ENCODE data around the gene GPR55.

The GPR55 gene

GRCh38 chr2:230898713-230899091 lies 26.3 kb downstream of the GPR55 start:
- no peak for DNase-seq

DNA sequence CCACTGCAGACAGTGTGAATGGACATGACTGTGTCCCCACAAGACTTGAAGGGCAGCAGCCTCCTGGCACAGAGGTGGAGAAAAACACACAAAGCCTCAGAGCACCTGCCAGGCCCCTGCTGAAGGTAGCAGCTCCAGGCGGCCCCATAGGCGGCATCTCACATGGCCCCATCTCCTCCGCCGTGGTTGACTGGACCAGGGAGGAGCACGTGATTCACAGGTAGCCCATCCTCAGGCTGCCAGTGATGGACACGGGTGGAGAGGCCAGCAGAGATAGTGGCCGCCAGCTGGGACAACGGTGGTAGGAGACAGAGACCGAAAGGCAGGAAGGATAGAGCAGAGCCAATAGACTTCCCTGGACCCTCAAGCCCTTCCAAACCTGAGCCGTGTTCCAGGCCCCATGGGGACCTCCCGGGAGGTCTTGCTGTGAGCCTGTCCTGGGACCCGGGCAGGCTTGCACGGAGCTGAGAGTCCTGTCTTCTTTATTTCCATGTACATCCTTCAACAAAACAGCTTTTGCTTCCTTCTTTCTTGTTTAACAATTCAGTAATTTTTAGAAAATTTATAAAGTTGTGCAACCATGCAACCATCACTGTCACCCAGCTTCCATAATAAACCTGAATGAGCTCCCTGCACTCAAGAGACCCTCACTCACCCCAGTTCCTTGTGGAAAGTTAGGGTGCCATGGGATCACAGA lies 26.9 kb downstream of the GPR55 start:
- no peak for DNase-seq

DNA sequence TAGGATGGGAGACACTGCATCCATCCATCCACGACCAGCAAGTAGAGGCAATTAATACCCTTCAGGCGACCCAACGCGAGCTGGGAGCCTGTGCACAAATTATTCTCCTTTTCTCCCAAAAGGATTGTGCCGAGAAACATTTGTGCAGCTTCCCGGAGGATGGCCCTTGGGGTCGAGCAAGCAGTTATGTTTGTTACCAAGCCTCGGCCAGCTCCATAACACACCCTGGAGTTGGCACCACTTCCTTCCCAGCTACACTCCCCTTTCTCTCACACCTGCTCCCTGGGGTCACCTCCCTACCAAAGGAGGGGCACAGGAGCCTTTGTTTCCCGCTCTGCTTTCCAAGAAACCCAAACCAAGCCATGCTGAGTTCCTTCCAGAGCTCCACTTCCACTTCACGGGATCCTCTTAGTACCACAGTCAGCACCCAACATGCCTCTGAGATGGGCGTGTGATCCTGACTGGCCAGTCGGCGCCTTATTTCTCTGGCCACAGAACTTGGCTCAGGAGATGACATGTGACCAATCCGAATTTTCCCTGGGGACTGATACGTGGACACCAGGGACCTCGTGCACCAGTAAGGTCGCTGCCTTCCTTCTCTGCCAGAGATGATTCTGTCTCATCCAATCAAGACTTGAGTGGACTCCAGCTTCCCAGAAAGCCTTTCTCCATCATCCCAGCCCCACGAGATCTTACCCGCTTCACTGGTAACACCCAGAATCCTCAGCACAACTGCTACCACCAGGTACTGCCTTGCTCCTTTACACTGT lies 28.5 kb downstream of the GPR55 start:
- DNase-seq: no peak

DNA sequence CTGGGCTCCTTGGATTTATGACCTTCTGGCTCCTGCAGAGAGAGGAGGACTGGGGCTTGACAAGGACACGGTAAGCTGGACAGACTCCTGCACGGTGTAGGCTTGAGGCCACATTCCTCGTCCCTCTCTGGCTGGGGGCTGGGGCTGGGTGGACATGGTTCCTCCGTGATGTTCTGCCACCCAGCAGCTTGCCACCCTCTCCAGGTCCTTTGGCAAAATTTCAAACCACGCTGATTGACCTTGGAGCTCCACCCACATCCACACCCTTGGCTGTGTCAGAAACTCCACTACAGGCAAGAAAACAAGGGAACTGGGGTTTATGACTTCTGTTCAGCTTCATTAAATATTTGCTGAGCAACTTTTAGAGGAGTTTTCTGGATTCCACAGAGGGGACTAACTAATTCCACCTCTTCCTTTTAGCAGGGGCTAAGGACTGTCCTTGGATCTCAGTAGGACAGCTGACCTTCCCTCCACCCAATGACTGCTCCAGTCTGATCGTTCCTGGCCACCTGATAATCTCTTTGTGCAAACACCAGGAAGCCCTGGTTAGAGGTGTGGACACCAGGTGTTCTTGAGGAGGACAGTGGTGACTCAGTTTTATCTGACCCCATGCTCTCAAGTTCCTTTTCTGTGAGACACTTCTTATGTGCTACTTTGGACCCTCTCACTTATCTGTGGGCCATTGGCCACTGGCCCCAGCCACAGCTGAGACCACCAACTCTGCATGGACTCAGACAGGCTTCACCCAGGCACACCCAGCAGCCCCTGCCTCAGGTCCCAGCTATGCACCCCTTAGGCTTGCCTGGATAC lies 29.3 kb downstream of the GPR55 start:
- no peak for DNase-seq

- no peak for DNase-seq
Observed at GRCh38 chr2:230893841-230894781, 30.9 kb downstream of the GPR55 start.

GRCh38 chr2:230893338-230893737 lies 31.7 kb downstream of the GPR55 start:
- DNase-seq: no peak

DNA sequence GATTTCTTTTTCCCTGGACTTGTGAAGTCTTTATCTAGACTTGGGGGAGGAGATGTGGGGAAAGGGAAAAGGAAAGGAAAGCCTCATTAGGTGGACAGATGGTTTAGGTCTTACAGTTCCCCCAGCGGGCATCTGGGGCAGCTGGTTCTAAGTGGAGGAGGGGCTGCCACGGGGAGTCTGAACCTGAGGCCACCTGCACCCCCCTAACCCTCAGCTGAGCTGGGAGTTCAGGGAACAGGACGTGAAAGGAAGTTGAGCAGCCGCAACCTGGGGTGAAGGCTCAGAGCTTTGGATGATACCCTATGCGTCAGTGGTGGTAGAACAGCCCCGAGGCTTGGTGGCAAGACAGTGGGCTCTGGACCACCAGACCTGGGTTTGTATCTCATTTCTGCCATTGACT lies 33.5 kb downstream of the GPR55 start:
- DNase-seq: no peak

- no peak for DNase-seq
Observed at GRCh38 chr2:230891064-230891463, 34.0 kb downstream of the GPR55 start.

GRCh38 chr2:230890646-230891045 lies 34.4 kb downstream of the GPR55 start:
- DNase-seq: no peak

DNA sequence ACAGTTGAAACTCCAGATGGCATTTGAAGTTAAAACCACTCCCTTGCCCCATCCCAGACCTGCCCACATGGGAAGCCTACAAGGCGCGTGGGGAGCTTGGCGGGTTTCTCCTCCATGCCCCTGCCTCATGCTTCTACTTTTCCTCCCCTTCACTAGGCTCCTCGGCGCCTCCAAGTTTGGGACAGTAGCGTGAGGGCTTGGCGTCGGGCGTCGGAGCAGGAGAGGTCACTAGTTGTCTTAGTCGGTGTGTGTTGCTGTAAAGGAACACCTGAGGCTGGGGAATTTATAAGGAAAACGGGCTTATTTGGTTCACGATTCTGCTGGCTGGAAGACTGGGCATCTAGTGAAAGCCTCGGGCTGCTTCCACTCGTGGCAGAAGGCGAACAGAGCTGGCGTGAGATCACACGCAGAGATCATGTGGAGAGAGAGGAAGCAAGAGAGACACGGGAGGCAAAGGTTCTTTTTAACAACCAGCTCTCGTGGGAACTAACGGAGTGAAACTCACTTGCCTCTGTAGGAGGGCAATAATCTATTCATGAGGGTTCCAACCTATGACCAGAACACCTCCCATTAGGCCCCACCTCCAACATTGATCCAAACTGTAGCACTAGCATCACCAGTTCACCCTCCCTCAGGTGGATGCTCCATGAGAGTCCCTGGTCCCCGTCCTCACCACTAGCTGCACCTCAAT lies 35.0 kb downstream of the GPR55 start:
- DNase-seq: no peak

DNA sequence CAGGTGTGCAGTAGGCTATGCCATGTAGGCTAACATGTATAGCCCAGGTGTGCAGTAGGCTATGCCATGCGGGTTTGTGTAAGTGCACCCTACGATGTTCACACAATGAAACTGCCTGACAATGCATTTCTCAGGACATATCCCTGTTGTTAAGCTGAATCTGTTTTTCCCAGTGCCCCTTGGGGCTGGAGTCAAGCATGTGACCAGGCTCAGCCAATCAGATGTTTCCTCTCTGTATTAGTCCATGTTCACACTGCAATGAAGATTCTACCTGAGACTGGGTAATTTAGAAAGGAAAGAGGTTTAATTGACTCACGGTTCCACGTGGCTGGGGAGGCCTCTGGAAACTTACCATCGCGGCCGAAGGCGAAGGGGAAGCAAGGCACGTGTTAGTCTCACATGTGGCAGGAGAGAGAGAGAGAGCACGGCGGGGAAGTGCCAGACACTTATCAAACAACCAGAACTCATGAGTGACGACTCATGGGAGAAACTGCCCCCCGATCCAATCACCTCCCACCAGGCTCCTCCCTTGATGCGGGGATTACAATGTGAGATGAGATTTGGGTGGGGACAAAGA lies 36.1 kb downstream of the GPR55 start:
- DNase-seq: no peak

GRCh38 chr2:230887342-230887741 lies 37.7 kb downstream of the GPR55 start:
- DNase-seq: no peak

GRCh38 chr2:230886671-230887071 lies 38.4 kb downstream of the GPR55 start:
- no peak for DNase-seq

GRCh38 chr2:230886206-230886605 lies 38.8 kb downstream of the GPR55 start:
- no peak for DNase-seq

DNA sequence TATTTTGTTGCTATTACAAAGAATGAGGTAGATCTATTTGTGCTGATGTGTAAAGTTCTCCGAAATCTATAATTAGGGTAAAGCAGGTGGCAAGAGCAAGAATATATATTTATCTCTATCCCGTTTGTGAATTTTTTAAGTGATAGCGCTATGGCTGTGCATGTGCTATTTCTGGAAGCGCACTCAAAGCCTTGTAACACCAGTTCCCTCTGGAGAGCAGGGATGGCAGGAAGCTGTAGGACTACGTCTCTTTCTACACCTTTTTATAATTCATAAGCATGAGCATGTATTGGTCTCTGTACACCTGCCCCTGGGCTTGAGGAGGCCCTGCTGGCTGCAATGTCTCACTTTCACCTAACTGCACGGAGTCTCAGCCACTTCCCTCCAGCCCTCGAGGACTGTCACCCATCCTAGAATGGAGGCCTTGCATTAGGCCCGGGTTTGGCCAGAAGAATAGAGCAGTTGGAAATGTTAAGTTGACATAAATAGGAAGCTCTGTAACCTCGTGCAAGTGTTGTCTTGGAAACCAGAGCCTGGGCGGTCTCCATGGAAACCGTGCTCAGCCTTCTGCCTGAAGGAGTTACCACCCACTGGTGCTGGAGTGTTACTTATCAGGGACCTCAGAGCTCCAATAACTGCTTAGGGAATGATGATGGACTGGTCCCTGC lies 39.4 kb downstream of the GPR55 start:
- no peak for DNase-seq

- no peak for DNase-seq
Observed at GRCh38 chr2:230881840-230882239, 43.2 kb downstream of the GPR55 start.

GRCh38 chr2:230879891-230880290 lies 45.2 kb downstream of the GPR55 start:
- no peak for DNase-seq

DNA sequence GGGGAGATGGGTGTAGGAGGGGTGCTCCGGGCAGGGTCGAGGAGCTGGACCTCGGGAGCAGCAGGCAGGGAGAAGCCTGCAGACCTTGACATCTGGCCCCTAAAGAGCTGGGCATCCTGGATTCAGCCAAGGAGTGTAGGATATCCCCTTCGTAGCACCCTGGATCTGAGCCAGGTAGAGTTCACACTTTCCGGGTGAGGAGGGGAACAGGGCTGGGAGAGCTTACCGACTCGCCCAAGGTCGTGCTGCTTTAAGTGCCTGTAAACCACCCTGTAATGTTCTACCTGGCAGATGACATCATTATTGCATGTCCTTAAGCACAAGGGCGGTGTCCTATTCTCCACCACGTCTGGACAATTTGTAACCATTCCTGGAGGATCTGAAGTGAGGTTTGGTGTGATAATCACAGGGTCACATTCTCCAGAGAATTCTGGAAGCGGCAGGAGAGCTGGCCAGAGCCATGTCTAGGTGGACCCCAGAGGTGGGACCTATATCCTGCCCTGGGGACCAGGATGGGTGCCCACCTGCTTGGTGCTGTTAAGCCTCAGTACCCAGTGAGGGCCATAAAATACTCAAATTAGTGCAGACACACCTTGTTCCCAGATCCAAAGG lies 45.7 kb downstream of the GPR55 start:
- no peak for DNase-seq

- no peak for DNase-seq
Observed at GRCh38 chr2:230878599-230879188, 46.3 kb downstream of the GPR55 start.
